GM12878 (cell line): ENCODE measurements around the gene FRMPD2. TPM values are rescaled to one million over a fixed set of nuclear protein-coding genes. Genes with fewer than 3 reads are reported as not detected.

Experiments used
- CBX3 ChIP-seq: fragments of 200-600 bp; sonication (generic); IDR thresholded peaks from 2 replicates; pipeline ENCODE4 v1.6.1; 2016; ENCODE audit warnings: low read depth, borderline replicate concordance
- CUX1 ChIP-seq: IDR thresholded peaks from 2 replicates; pipeline ENCODE4 v1.6.1; 2012; ENCODE audit warnings: improper control_type of control experiment, low read depth, low read length; ENCODE audit not compliant: insufficient replicate concordance
- IKZF1 ChIP-seq: fragments of 450-650 bp; conservative IDR thresholded peaks from 2 replicates; pipeline ENCODE4 v1.6.1; 2017; ENCODE audit warnings: antibody characterized with exemption, mild to moderate bottlenecking
- IKZF2 ChIP-seq, 2 experiments: fragments of 450-650 bp; IDR thresholded peaks; 2 replicates each; pipeline ENCODE4 v1.6.1; 2017; ENCODE audit warnings: mild to moderate bottlenecking in 2 of 2, moderate library complexity in 2 of 2
- IRF4 ChIP-seq: IDR thresholded peaks from 2 replicates; pipeline ENCODE4 v1.6.1; 2011; ENCODE audit warnings: low read depth, low read length
- KDM1A ChIP-seq: fragments of 200-600 bp; sonication (generic); IDR thresholded peaks from 2 replicates; pipeline ENCODE4 v1.6.1; 2016; ENCODE audit warnings: borderline replicate concordance
- LARP7 ChIP-seq: fragments of 450-650 bp; IDR thresholded peaks from 2 replicates; pipeline ENCODE4 v1.6.1; 2017; ENCODE audit warnings: mild to moderate bottlenecking
- NR2F1 ChIP-seq: fragments of 450-650 bp; conservative IDR thresholded peaks from 2 replicates; pipeline ENCODE4 v1.6.1; 2017; ENCODE audit warnings: mild to moderate bottlenecking
- PKNOX1 ChIP-seq: fragments of 450-650 bp; IDR thresholded peaks from 2 replicates; pipeline ENCODE4 v1.6.1; 2016; ENCODE audit warnings: mild to moderate bottlenecking
- TCF12 ChIP-seq: IDR thresholded peaks from 2 replicates; pipeline ENCODE4 v1.6.1; 2011; ENCODE audit warnings: low read depth, mild to moderate bottlenecking, low read length
- YBX1 ChIP-seq: fragments of 450-650 bp; IDR thresholded peaks from 2 replicates; pipeline ENCODE4 v1.6.1; 2016; ENCODE audit warnings: antibody characterized with exemption
- ZNF24 ChIP-seq: fragments of 450-650 bp; IDR thresholded peaks from 2 replicates; pipeline ENCODE4 v1.6.1; 2017; ENCODE audit warnings: antibody characterized with exemption, mild to moderate bottlenecking
- polyA plus RNA-seq, 11 experiments: library from polyadenylated mRNA; depleted of rRNA in 4 of 11; unstranded in 6 of 11; stranded (reverse) in 5 of 11; fragments of >200 nt; fragmentation: Nextera tagmentation in 4 of 11; fragmentation: Illumina TruSeq in 1 of 11; extraction: Ambion mirVana in 4 of 11; extraction: Trizol in 1 of 11; gene quantifications; 1 replicate in 1 of 11; 2 replicates in 10 of 11; pipeline versions ENCODE4 v1.2.1 to v1.2.3, GENCODE V29; 2011 to 2016; ENCODE audit warnings: inconsistent platforms in 2 of 11, missing spikeins in 2 of 11, low read depth in 1 of 11
- total RNA-seq, 4 experiments: library from RNA; depleted of rRNA in 3 of 4; stranded (reverse); fragments of >200 nt in 3 of 4; fragmentation: Illumina TruSeq in 1 of 4; extraction: Trizol in 1 of 4; gene quantifications; 2 replicates each; pipeline versions ENCODE4 v1.2.1 to v1.2.3, GENCODE V29; 2013 to 2021
- TF ChIP-seq, protein P1 (sequence below): IDR thresholded peaks from 2 replicates; pipeline ENCODE4 v1.6.1; 2011; ENCODE audit warnings: mild to moderate bottlenecking, low read depth, low read length, moderate library complexity; ENCODE audit not compliant: insufficient replicate concordance
- TF ChIP-seq, protein P2 (sequence below): fragments of 450-650 bp; IDR thresholded peaks from 2 replicates; pipeline ENCODE4 v1.6.1; 2017; ENCODE audit warnings: low read depth, mild to moderate bottlenecking, moderate library complexity
- TF ChIP-seq, protein P3 (sequence below): fragments of 450-650 bp; IDR thresholded peaks from 2 replicates; pipeline ENCODE4 v1.6.1; 2017; ENCODE audit warnings: mild to moderate bottlenecking, moderate library complexity

FRMPD2 gene
- total and polyA plus RNA-seq, 10 of the 15 experiments (the other 5 are each of a cell fraction or from before 2014, with no cell fraction given) = 0.38 to 5.7 (median 1.4) TPM

DNA sequence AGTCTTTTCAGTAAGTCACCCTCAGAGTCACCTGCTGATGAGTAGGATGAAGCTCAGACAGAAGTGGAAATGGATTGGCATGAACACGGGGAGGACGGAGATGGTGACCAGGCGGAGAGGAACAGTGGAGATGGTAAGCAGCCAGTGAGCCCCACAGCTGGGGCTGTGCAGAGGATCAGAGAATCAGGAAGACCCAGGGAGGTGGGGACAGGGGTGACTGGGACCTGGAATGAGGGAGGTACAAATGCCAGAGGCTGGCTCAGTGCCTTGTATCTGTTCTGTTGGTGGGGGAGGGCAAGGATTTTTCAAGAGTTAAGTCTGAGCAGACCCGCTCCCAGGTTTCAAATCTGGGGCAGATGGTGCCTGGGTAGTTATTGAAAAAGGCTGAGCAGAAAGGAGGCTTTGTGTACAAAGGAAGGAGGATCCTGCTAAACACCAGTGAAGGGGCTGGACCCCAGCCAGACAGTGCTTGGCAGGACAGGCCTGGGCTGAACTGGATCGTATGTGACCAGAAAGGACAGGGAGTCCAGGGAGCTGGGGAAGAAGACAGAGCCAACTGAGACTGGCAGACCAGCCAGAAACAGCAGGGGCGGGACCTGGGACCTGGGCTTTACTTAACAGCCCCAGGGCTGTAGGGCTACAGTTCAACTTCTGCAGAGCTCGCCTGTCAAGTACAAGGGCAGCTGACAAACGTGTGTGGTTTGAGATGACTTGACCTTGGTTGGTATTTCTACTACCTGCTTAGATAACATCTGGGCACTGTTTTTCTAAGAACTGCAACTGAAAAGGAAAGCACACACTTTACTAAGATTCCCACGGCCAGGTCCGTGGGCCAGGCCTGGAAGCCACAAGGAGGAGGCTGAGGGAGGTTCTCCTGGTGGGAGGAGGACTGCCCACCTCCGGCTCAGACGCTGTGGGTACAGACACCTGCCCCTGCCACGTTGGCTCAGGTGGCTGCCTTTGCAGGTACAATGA lies 13.2 kb upstream of the FRMPD2 start (continued):
- TF ChIP-seq, protein P1, sequence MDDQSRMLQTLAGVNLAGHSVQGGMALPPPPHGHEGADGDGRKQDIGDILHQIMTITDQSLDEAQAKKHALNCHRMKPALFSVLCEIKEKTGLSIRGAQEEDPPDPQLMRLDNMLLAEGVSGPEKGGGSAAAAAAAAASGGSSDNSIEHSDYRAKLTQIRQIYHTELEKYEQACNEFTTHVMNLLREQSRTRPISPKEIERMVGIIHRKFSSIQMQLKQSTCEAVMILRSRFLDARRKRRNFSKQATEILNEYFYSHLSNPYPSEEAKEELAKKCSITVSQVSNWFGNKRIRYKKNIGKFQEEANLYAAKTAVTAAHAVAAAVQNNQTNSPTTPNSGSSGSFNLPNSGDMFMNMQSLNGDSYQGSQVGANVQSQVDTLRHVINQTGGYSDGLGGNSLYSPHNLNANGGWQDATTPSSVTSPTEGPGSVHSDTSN = peak; percentile 49
- TF ChIP-seq TCF12 (0 out of 2 replicates have a peak, but pooled peaks have one; percentile 27), LARP7 (no peak), ZNF24 (no peak), YBX1 (no peak), IRF4 (0 out of 2 replicates have a peak, but pooled peaks have one; percentile 36), CUX1 (peak; percentile 29), PKNOX1 (peak; percentile 61; the same call in 1 of the 2 replicates), CBX3 (no peak), KDM1A (no peak), IKZF1 (peak; percentile 54), NR2F1 (peak; percentile 78), IKZF2 (IDR thresholded peaks at IDR 0.05) (peak; percentile 61 to 64; a peak in 3 of 4 replicates)
- TF ChIP-seq, protein P2, sequence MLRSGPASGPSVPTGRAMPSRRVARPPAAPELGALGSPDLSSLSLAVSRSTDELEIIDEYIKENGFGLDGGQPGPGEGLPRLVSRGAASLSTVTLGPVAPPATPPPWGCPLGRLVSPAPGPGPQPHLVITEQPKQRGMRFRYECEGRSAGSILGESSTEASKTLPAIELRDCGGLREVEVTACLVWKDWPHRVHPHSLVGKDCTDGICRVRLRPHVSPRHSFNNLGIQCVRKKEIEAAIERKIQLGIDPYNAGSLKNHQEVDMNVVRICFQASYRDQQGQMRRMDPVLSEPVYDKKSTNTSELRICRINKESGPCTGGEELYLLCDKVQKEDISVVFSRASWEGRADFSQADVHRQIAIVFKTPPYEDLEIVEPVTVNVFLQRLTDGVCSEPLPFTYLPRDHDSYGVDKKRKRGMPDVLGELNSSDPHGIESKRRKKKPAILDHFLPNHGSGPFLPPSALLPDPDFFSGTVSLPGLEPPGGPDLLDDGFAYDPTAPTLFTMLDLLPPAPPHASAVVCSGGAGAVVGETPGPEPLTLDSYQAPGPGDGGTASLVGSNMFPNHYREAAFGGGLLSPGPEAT = peak; percentile 32; the same call in 1 of the 2 replicates
- TF ChIP-seq, protein P3, sequence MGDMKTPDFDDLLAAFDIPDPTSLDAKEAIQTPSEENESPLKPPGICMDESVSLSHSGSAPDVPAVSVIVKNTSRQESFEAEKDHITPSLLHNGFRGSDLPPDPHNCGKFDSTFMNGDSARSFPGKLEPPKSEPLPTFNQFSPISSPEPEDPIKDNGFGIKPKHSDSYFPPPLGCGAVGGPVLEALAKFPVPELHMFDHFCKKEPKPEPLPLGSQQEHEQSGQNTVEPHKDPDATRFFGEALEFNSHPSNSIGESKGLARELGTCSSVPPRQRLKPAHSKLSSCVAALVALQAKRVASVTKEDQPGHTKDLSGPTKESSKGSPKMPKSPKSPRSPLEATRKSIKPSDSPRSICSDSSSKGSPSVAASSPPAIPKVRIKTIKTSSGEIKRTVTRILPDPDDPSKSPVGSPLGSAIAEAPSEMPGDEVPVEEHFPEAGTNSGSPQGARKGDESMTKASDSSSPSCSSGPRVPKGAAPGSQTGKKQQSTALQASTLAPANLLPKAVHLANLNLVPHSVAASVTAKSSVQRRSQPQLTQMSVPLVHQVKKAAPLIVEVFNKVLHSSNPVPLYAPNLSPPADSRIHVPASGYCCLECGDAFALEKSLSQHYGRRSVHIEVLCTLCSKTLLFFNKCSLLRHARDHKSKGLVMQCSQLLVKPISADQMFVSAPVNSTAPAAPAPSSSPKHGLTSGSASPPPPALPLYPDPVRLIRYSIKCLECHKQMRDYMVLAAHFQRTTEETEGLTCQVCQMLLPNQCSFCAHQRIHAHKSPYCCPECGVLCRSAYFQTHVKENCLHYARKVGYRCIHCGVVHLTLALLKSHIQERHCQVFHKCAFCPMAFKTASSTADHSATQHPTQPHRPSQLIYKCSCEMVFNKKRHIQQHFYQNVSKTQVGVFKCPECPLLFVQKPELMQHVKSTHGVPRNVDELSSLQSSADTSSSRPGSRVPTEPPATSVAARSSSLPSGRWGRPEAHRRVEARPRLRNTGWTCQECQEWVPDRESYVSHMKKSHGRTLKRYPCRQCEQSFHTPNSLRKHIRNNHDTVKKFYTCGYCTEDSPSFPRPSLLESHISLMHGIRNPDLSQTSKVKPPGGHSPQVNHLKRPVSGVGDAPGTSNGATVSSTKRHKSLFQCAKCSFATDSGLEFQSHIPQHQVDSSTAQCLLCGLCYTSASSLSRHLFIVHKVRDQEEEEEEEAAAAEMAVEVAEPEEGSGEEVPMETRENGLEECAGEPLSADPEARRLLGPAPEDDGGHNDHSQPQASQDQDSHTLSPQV = 0 out of 2 replicates have a peak, but pooled peaks have one; percentile 57
